Superior temporal gyrus (tissue), 1 donor: Measurements from ENCODE around the gene SEPTIN1.

Experiments
- DNase-seq: peaks from one replicate; pipeline ENCODE4 v3.0.0-alpha.2; 2016; ENCODE audit errors: extremely low spot score

SEPTIN1 gene

GRCh38 chr16:30382111-30382881, at the start of gene SEPTIN1:
Gene SEPTIN1, minus strand, starts transcription at chr16:30382561. Its CDS starts 19 bp downstream, at chr16:30382542.
- no peak for DNase-seq

- DNase-seq, result no peak
Measured at GRCh38 chr16:30430428-30430970, 48.1 kb upstream of the SEPTIN1 start.

- DNase-seq, result peak; percentile 99
Measured at GRCh38 chr16:30429678-30430427, 47.5 kb upstream of the SEPTIN1 start, which contains the start of gene DCTPP1. Gene DCTPP1, minus strand, starts transcription at chr16:30430030. Its CDS starts 50 bp downstream, at chr16:30429980.

- no peak for DNase-seq
Measured at GRCh38 chr16:30429418-30429677, 47.0 kb upstream of the SEPTIN1 start.

- DNase-seq, result no peak
Measured at GRCh38 chr16:30428055-30428454, 45.7 kb upstream of the SEPTIN1 start.

GRCh38 chr16:30421010-30421409, 38.6 kb upstream of the SEPTIN1 start:
- no peak for DNase-seq

- DNase-seq, result no peak
Measured at GRCh38 chr16:30418350-30419181, 36.2 kb upstream of the SEPTIN1 start.

- DNase-seq, result peak; percentile 81
Measured at GRCh38 chr16:30417529-30418349, 35.4 kb upstream of the SEPTIN1 start.

- DNase-seq, result no peak
Measured at GRCh38 chr16:30416624-30417528, 34.5 kb upstream of the SEPTIN1 start.

- DNase-seq, result no peak
Measured at GRCh38 chr16:30416047-30416603, 33.8 kb upstream of the SEPTIN1 start.

GRCh38 chr16:30414159-30414558, 31.8 kb upstream of the SEPTIN1 start:
- DNase-seq, result no peak

- DNase-seq, result no peak
Measured at GRCh38 chr16:30413112-30413806, 30.9 kb upstream of the SEPTIN1 start.

- peak; percentile 96 for DNase-seq
Measured at GRCh38 chr16:30409125-30410060, 27.0 kb upstream of the SEPTIN1 start.

GRCh38 chr16:30407804-30408534, 25.6 kb upstream of the SEPTIN1 start:
- no peak for DNase-seq

- DNase-seq, result peak; percentile 92
Measured at GRCh38 chr16:30407102-30407803, 24.9 kb upstream of the SEPTIN1 start, which contains the start of gene ZNF771. Gene ZNF771, plus strand, starts transcription at chr16:30407606. Its CDS starts 448 bp downstream, at chr16:30408054.

GRCh38 chr16:30406795-30407101, 24.4 kb upstream of the SEPTIN1 start:
- DNase-seq, result no peak
